SK-N-SH (cell line): ENCODE measurements around the gene CST11. TPM values are rescaled to one million over a fixed set of nuclear protein-coding genes. Genes with fewer than 3 reads are reported as not detected.

Source experiments
- CTCF ChIA-PET: fragments of 300-600, 350-600 bp; formaldehyde crosslinking; extraction: SDS; loops from one replicate; lab custom pipeline; 2021; lab: Yijun Ruan, JAX
- POLR2A ChIA-PET: fragments of 350-600 bp; sonication (Branson Sonifier 250); formaldehyde crosslinking; extraction: SDS; loops from one replicate; lab custom pipeline; 2020; ENCODE audit warnings: antibody characterized with exemption, inconsistent platforms; lab: Yijun Ruan, JAX
- DNase-seq: peaks from one replicate; pipeline ENCODE4 v3.0.0; 2012
- H2AFZ ChIP-seq: fragments of 200-600 bp; sonication (generic); 2 replicates; pipeline ENCODE4 v1.8.1; 2016; ENCODE audit warnings: antibody characterized with exemption, mild to moderate bottlenecking, low read depth
- H3F3A ChIP-seq: fragments of 200-600 bp; sonication (generic); replicated peaks from 2 replicates; pipeline ENCODE3; 2016; ENCODE audit warnings: antibody characterized with exemption, mild to moderate bottlenecking; ENCODE audit not compliant: insufficient read depth
- H3K27ac ChIP-seq, 2 experiments: fragments of 200-500 bp in 1 of 2; fragments of 200-600 bp in 1 of 2; sonication (Bioruptor generic) in 1 of 2; sonication (generic), shearing (Covaris generic) in 1 of 2; 2 replicates each; pipeline versions ENCODE4 v1.5.1 to v1.6.1; 2014 to 2016; ENCODE audit warnings: low read depth in 2 of 2, inconsistent platforms in 1 of 2, low read length in 1 of 2, mild to moderate bottlenecking in 1 of 2, mixed read lengths in 1 of 2
- H3K27me3 ChIP-seq: fragments of 200-600 bp; sonication (generic), shearing (Covaris generic); 2 replicates; pipeline ENCODE4 v1.6.1; 2016; ENCODE audit warnings: mixed run types; ENCODE audit not compliant: insufficient read depth
- H3K36me3 ChIP-seq, 2 experiments: fragments of 200-500 bp in 1 of 2; fragments of 200-600 bp in 1 of 2; sonication (Bioruptor generic) in 1 of 2; sonication (generic) in 1 of 2; replicated peaks in 1 of 2; 2 replicates each; pipeline versions ENCODE3 to v1.5.1; 2014 to 2016; ENCODE audit warnings: low read length in 1 of 2, mild to moderate bottlenecking in 1 of 2; ENCODE audit not compliant: insufficient read depth in 2 of 2, control insufficient read depth in 1 of 2
- H3K4me1 ChIP-seq, 2 experiments: fragments of 200-500 bp in 1 of 2; fragments of 200-600 bp in 1 of 2; sonication (Bioruptor generic) in 1 of 2; sonication (generic), shearing (Covaris generic) in 1 of 2; 2 replicates each; pipeline versions ENCODE4 v1.5.1 to v1.6.1; 2014 to 2016; ENCODE audit warnings: low read depth in 1 of 2, low read length in 1 of 2, mixed run types in 1 of 2; ENCODE audit not compliant: insufficient read depth in 2 of 2, control insufficient read depth in 1 of 2
- H3K4me2 ChIP-seq: fragments of 200-600 bp; sonication (generic), shearing (Covaris generic); 2 replicates; pipeline ENCODE4 v1.6.1; 2017; ENCODE audit warnings: mixed run types
- H3K4me3 ChIP-seq, 2 experiments: fragments of 200-500 bp in 1 of 2; fragments of 200-600 bp in 1 of 2; sonication (Bioruptor generic) in 1 of 2; sonication (generic), shearing (Covaris generic) in 1 of 2; 2 replicates each; pipeline versions ENCODE4 v1.5.1 to v1.8.1; 2014 to 2016; ENCODE audit warnings: low read depth in 2 of 2, inconsistent platforms in 1 of 2, low read length in 1 of 2, mild to moderate bottlenecking in 1 of 2, mixed read lengths in 1 of 2, moderate library complexity in 1 of 2
- H3K79me2 ChIP-seq: fragments of 200-600 bp; sonication (generic); 2 replicates; pipeline ENCODE4 v1.8.1; 2017; ENCODE audit warnings: mild to moderate bottlenecking; ENCODE audit not compliant: insufficient read depth
- H3K9ac ChIP-seq: fragments of 200-600 bp; sonication (generic); 2 replicates; pipeline ENCODE4 v1.6.1; 2017; ENCODE audit warnings: mixed run types
- H3K9me2 ChIP-seq: fragments of 200-600 bp; sonication (generic); 2 replicates; pipeline ENCODE4 v1.6.1; 2017; ENCODE audit warnings: mixed run types
- H3K9me3 ChIP-seq: fragments of 200-600 bp; sonication (generic); 2 replicates; pipeline ENCODE4 v1.6.1; 2017; ENCODE audit warnings: mixed run types, mild to moderate bottlenecking, moderate library complexity
- H4K20me1 ChIP-seq: fragments of 200-600 bp; sonication (generic); 2 replicates; pipeline ENCODE4 v1.6.1; 2017; ENCODE audit warnings: mild to moderate bottlenecking, mixed run types; ENCODE audit not compliant: insufficient read depth
- ELF1 ChIP-seq: IDR thresholded peaks from 2 replicates; pipeline ENCODE4 v1.4.0; 2012
- GATA2 ChIP-seq: sonication (generic); formaldehyde crosslinking; IDR thresholded peaks from 2 replicates; pipeline ENCODE4 v1.5.0; 2020; ENCODE audit warnings: mild to moderate bottlenecking, missing genetic modification reagents
- MXI1 ChIP-seq: IDR thresholded peaks from 2 replicates; pipeline ENCODE4 v1.6.1; 2012; ENCODE audit warnings: mild to moderate bottlenecking, low read depth, low read length, improper control_type of control experiment
- POLR2AphosphoS5 ChIP-seq: IDR thresholded peaks from 2 replicates; pipeline ENCODE4 v1.6.1; 2012; ENCODE audit warnings: low read depth, low read length
- RAD21 ChIP-seq: IDR thresholded peaks from 2 replicates; pipeline ENCODE4 v1.6.1; 2012; ENCODE audit warnings: mild to moderate bottlenecking, low read length
- SIN3A ChIP-seq: IDR thresholded peaks from 2 replicates; pipeline ENCODE4 v1.6.1; 2012; ENCODE audit warnings: low read depth, mild to moderate bottlenecking, low read length, moderate library complexity, borderline replicate concordance
- TCF12 ChIP-seq: IDR thresholded peaks from 2 replicates; pipeline ENCODE4 v1.4.0; 2012
- WGBS: methylation state at CpG from one replicate; pipeline ENCODE4 v1.1.6; 2017; ENCODE audit warnings: low lambda C conversion rate; 5-methylcytosine and 5-hydroxymethylcytosine counted together
- polyA plus RNA-seq, 3 experiments: library from polyadenylated mRNA; depleted of rRNA; stranded (reverse); fragments of >200 nt; gene quantifications; 2 replicates each; pipeline ENCODE4 v1.2.3, GENCODE V29; 2012
- TF ChIP-seq, protein P1 (sequence below): fragments of 200-600 bp; sonication (generic); IDR thresholded peaks from 2 replicates; pipeline ENCODE4 v1.6.1; 2017; ENCODE audit warnings: antibody characterized with exemption, mild to moderate bottlenecking, moderate library complexity
- TF ChIP-seq, protein P2 (sequence below): IDR thresholded peaks from 2 replicates; pipeline ENCODE4; 2012
- TF ChIP-seq, protein P3 (sequence below): IDR thresholded peaks from 2 replicates; pipeline ENCODE4 v1.6.1; 2012; ENCODE audit warnings: mild to moderate bottlenecking, low read depth, low read length, moderate library complexity

The CST11 gene
- polyA plus RNA-seq, 1 of the 3 experiments (the other 2 are of a cell fraction): not detected

DNA sequence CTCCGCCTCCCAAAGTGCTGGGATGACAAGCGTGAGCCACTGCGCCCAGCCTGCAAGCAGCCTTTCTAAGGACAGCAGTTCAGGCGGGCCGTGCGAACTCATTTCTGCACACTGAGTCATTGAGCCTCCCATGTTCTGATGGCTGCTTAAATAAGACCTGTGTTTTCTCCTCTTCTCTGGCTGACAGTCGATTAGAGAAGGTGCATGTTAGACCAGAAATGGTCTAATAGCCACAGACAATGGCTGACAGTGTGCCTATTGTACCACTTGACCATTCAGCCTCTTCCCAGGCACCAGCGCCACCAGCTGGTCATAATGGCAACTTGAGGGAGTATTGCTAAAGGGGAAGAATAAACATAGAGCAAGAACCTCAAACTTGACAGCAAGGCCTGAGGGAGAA lies 6.2 kb downstream of the CST11 start:
- Histone ChIP-seq H3K4me1 (peaks cover 0 to 6% of the 10 kb centered on the region in 2 experiments; a peak in 2 of 4 replicates), H3K9me3 (no peaks in the 10 kb centered on the region), H3K79me2 (no peaks in the 10 kb centered on the region), H3K9ac (no peak overlapping the region), H2AFZ (no peak overlapping the region), H3K36me3 (no peaks in the 10 kb centered on the region), H3K9me2 (no peaks in the 10 kb centered on the region), H3F3A (no peaks in the 10 kb centered on the region), H4K20me1 (no peaks in the 10 kb centered on the region), H3K27ac (no peak overlapping the region), H3K4me2 (no peak overlapping the region), H3K27me3 (peaks cover 12% of the 10 kb centered on the region), H3K4me3 (peak overlapping the region in 1 of 2 experiments; percentile 58; a peak in 1 of 4 replicates)
- CTCF ChIA-PET: interaction anchor here (0.7 to 3.2 kb wide), 12 partner anchors 9 to 752 kb away, joined by 3 to 22 read pairs (median 4); partner anchors contain the start of gene NAPB
- WGBS: 69% methylated on average over 8 of the region's 8 CpGs
- TF ChIP-seq RAD21 (peak; percentile 66), MXI1 (no peak), ELF1 (no peak), POLR2AphosphoS5 (no peak), TCF12 (no peak), GATA2 (CRISPR knock-in tag) (no peak), SIN3A (no peak)
- TF ChIP-seq, protein P1, sequence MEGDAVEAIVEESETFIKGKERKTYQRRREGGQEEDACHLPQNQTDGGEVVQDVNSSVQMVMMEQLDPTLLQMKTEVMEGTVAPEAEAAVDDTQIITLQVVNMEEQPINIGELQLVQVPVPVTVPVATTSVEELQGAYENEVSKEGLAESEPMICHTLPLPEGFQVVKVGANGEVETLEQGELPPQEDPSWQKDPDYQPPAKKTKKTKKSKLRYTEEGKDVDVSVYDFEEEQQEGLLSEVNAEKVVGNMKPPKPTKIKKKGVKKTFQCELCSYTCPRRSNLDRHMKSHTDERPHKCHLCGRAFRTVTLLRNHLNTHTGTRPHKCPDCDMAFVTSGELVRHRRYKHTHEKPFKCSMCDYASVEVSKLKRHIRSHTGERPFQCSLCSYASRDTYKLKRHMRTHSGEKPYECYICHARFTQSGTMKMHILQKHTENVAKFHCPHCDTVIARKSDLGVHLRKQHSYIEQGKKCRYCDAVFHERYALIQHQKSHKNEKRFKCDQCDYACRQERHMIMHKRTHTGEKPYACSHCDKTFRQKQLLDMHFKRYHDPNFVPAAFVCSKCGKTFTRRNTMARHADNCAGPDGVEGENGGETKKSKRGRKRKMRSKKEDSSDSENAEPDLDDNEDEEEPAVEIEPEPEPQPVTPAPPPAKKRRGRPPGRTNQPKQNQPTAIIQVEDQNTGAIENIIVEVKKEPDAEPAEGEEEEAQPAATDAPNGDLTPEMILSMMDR: peak; percentile 63
- TF ChIP-seq, protein P2, sequence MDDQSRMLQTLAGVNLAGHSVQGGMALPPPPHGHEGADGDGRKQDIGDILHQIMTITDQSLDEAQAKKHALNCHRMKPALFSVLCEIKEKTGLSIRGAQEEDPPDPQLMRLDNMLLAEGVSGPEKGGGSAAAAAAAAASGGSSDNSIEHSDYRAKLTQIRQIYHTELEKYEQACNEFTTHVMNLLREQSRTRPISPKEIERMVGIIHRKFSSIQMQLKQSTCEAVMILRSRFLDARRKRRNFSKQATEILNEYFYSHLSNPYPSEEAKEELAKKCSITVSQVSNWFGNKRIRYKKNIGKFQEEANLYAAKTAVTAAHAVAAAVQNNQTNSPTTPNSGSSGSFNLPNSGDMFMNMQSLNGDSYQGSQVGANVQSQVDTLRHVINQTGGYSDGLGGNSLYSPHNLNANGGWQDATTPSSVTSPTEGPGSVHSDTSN: no peak
- TF ChIP-seq, protein P3, sequence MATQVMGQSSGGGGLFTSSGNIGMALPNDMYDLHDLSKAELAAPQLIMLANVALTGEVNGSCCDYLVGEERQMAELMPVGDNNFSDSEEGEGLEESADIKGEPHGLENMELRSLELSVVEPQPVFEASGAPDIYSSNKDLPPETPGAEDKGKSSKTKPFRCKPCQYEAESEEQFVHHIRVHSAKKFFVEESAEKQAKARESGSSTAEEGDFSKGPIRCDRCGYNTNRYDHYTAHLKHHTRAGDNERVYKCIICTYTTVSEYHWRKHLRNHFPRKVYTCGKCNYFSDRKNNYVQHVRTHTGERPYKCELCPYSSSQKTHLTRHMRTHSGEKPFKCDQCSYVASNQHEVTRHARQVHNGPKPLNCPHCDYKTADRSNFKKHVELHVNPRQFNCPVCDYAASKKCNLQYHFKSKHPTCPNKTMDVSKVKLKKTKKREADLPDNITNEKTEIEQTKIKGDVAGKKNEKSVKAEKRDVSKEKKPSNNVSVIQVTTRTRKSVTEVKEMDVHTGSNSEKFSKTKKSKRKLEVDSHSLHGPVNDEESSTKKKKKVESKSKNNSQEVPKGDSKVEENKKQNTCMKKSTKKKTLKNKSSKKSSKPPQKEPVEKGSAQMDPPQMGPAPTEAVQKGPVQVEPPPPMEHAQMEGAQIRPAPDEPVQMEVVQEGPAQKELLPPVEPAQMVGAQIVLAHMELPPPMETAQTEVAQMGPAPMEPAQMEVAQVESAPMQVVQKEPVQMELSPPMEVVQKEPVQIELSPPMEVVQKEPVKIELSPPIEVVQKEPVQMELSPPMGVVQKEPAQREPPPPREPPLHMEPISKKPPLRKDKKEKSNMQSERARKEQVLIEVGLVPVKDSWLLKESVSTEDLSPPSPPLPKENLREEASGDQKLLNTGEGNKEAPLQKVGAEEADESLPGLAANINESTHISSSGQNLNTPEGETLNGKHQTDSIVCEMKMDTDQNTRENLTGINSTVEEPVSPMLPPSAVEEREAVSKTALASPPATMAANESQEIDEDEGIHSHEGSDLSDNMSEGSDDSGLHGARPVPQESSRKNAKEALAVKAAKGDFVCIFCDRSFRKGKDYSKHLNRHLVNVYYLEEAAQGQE: no peak
- DNase-seq: peak; percentile 46
- POLR2A ChIA-PET: interaction anchor here (1.2 kb wide), 1 partner anchor 97 kb away, joined by 4 read pairs; no protein-coding TSS in a partner anchor
